HCT116 (cell line): ENCODE measurements around the gene RGS8.

Source experiments
- CTCF ChIP-seq, 3 experiments: fragments of 200-600 bp in 1 of 3; sonication (generic) in 1 of 3; IDR thresholded peaks in 2 of 3; conservative IDR thresholded peaks in 1 of 3; 2 replicates each; pipeline ENCODE4 v1.5.1; 2012 to 2017; ENCODE audit warnings: low read depth in 2 of 3, low read length in 2 of 3, antibody characterized with exemption in 1 of 3, borderline replicate concordance in 1 of 3, control low read depth in 1 of 3, mild to moderate bottlenecking in 1 of 3, mixed read lengths in 1 of 3, mixed run types in 1 of 3, moderate library complexity in 1 of 3; ENCODE audit not compliant: insufficient read depth in 1 of 3
- POLR2AphosphoS5 ChIP-seq: IDR thresholded peaks from 2 replicates; pipeline ENCODE4 v1.6.1; 2011; ENCODE audit warnings: mild to moderate bottlenecking, low read depth, low read length, moderate library complexity
- ZFX ChIP-seq: fragments of 450-650 bp; IDR thresholded peaks from 2 replicates; pipeline ENCODE4 v1.6.1; 2017

- TF ChIP-seq ZFX (no peak), CTCF (IDR thresholded peaks at IDR 0.05 in 2 of 3, conservative IDR thresholded peaks at IDR 0.05 in 1 of 3; ENCODE audit: borderline replicate concordance in 1 of 3, insufficient read depth in 1 of 3, low read depth in 2 of 3, low read length in 2 of 3) (no peak), POLR2AphosphoS5 (no peak)
Measured at GRCh38 chr1:182674346-182675246, 9.8 kb downstream of the RGS8 start.
